ENCODE measurements around the gene PCED1B.

Gene PCED1B

DNA sequence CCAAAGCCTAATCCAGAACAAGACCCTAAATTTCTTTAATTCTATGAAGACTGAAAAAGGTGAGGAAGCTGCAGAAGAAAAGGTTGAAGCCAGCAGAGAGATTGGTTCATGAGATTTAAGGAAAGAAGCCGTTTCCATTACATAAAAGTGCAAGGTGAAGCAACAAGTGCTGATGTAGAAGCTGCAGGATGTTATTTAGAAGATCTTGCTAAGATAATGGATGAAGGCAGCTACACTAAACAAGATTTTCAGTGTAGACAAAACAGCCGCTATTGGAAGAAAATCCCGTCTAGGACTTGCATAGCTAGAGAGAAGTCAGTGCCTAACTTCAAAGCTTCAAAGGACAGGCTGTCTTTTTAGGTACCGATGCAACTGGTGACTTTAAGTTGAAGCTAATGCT lies 65.8 kb downstream of the PCED1B start:
- TF ChIP-seq POLR2A (IDR thresholded peaks at IDR 0.05; ENCODE audit: extremely low read depth, insufficient read length): no peak
- TF ChIP-seq, protein P1, sequence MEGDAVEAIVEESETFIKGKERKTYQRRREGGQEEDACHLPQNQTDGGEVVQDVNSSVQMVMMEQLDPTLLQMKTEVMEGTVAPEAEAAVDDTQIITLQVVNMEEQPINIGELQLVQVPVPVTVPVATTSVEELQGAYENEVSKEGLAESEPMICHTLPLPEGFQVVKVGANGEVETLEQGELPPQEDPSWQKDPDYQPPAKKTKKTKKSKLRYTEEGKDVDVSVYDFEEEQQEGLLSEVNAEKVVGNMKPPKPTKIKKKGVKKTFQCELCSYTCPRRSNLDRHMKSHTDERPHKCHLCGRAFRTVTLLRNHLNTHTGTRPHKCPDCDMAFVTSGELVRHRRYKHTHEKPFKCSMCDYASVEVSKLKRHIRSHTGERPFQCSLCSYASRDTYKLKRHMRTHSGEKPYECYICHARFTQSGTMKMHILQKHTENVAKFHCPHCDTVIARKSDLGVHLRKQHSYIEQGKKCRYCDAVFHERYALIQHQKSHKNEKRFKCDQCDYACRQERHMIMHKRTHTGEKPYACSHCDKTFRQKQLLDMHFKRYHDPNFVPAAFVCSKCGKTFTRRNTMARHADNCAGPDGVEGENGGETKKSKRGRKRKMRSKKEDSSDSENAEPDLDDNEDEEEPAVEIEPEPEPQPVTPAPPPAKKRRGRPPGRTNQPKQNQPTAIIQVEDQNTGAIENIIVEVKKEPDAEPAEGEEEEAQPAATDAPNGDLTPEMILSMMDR (IDR thresholded peaks at IDR 0.05; ENCODE audit: low read depth, low read length): no peak
- TF ChIP-seq, protein P2, sequence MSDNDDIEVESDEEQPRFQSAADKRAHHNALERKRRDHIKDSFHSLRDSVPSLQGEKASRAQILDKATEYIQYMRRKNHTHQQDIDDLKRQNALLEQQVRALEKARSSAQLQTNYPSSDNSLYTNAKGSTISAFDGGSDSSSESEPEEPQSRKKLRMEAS (IDR thresholded peaks at IDR 0.05; ENCODE audit: low read depth, low read length): no peak
- TF ChIP-seq MYC (IDR thresholded peaks at IDR 0.05; ENCODE audit: low read depth, low read length): no peak
- DNase-seq (ENCODE audit: low read depth): no peak

DNA sequence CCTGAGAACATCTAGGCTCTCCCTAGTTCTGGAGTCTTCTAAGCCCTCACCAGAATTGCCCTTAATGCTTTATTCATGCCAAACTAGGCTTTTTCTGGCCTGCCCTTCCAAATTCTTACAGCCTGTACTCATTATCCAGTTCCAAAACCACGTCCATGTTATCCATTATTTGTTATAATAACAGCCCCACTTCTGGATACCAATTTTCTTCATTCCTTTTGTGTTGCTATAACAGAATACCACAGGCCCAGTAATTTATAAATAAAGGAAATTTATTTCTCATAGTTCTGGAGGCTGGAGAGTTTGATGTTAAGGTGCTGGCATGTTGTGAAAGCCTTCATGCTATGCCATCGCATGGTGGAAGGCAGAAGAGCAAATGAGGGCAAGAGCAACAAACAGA lies 68.3 kb downstream of the PCED1B start:
- no peak overlapping the region for H3K4me3 ChIP-seq (ENCODE audit: low read depth, low read length)
- DNase-seq (ENCODE audit: low read depth): no peak
- no peak for TF ChIP-seq POLR2A (IDR thresholded peaks at IDR 0.05; ENCODE audit: extremely low read depth, insufficient read length)
- TF ChIP-seq MYC (IDR thresholded peaks at IDR 0.05; ENCODE audit: low read depth, low read length): no peak
- TF ChIP-seq, protein P2 (IDR thresholded peaks at IDR 0.05; ENCODE audit: low read depth, low read length): no peak
- TF ChIP-seq, protein P1 (IDR thresholded peaks at IDR 0.05; ENCODE audit: low read depth, low read length): no peak

More for the DNA sequence above, 65.8 kb downstream of the PCED1B start:
- no peak overlapping the region for H3K4me3 ChIP-seq (ENCODE audit: low read depth, low read length)

DNA sequence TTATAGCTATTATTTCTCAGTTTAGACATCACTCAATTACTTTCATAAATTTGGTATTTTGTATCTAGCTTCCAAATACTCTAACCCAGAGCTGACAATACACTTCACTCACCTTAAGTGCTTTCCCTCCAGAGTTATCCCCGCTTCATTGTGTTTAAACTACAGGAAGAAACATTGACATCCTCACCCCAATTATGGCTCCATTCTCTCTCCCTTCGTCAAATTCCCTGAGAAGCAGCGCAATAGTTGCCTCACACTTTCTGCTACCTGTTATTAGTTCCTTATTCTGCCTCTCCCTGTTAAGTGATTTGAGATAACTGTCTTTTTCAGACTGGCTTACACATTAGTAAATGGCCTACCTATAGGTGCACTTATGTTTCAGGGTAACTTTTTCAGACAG lies 69.7 kb downstream of the PCED1B start:
- no peak for DNase-seq (ENCODE audit: low read depth)
- H3K4me3 ChIP-seq (ENCODE audit: low read depth, low read length): no peak overlapping the region
- TF ChIP-seq MYC (IDR thresholded peaks at IDR 0.05; ENCODE audit: low read depth, low read length) (no peak), POLR2A (IDR thresholded peaks at IDR 0.05; ENCODE audit: extremely low read depth, insufficient read length) (no peak)
- TF ChIP-seq, protein P2 (IDR thresholded peaks at IDR 0.05; ENCODE audit: low read depth, low read length): no peak
- TF ChIP-seq, protein P1 (IDR thresholded peaks at IDR 0.05; ENCODE audit: low read depth, low read length): no peak

DNA sequence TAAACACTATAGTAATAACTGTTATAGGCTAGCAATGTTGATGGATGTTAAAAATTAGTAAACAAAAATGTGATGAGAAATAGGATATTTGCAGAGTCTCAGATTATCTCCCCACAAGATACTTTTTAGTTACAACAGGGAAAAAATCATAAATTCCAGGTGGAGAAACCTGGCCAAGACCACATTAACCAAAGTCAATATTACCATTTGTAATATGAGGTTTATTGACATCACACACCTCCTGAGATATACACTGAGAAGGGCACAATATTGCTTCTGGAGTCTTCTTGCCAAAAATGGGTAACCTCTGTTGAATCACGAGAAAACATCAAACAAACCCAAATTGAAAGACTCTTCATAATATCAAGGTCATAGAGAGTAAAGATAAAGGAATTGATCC lies 72.7 kb downstream of the PCED1B start:
- TF ChIP-seq, protein P1 (IDR thresholded peaks at IDR 0.05; ENCODE audit: low read depth, low read length): no peak
- TF ChIP-seq, protein P2 (IDR thresholded peaks at IDR 0.05; ENCODE audit: low read depth, low read length): no peak
- TF ChIP-seq POLR2A (IDR thresholded peaks at IDR 0.05; ENCODE audit: extremely low read depth, insufficient read length): no peak
- no peak for TF ChIP-seq MYC (IDR thresholded peaks at IDR 0.05; ENCODE audit: low read depth, low read length)
- no peak overlapping the region for H3K4me3 ChIP-seq (ENCODE audit: low read depth, low read length)
- no peak for DNase-seq (ENCODE audit: low read depth)

DNA sequence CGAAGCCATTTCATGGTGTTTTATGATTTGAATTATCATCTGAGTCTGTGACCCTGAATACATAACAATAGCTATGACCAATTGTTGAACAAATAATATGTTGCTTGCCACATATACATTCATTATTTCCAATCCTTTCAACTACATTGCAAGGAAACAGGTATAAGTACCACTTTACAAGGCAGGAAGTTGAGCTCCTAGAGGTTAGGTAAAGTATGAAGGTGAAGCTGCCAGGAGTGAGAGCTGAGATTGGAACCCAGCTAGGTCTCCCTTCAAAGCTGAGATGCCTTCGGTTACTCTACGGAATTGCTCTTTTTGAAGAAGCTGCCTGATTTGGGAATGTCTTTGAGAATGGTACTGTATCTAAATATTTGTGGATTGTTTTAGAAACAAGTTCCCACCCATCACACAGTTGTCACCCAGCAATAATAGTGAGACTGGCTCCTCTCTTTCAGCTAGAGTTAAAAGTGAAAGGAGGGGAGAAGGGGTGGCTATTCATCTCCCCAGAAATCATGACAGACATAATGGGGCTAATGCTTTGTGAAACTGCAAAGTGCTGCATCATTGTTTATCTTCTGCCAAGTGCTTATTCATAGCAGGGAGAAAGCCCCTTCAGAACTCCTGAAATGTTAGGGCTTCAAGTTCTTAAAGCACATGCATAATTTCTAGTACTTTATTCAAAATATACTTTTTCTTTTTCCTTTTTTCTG lies 76.2 kb downstream of the PCED1B start:
- DNase-seq (ENCODE audit: low read depth): no peak
- no peak overlapping the region for H3K4me3 ChIP-seq (ENCODE audit: low read depth, low read length)
- TF ChIP-seq MYC (IDR thresholded peaks at IDR 0.05; ENCODE audit: low read depth, low read length) (no peak), POLR2A (IDR thresholded peaks at IDR 0.05; ENCODE audit: extremely low read depth, insufficient read length) (no peak)
- TF ChIP-seq, protein P1 (IDR thresholded peaks at IDR 0.05; ENCODE audit: low read depth, low read length): no peak
- TF ChIP-seq, protein P2 (IDR thresholded peaks at IDR 0.05; ENCODE audit: low read depth, low read length): no peak
